ENCODE data around the gene CAVIN1.

Gene CAVIN1

GRCh38 chr17:42441371-42442195 is 18.5 kb upstream of the CAVIN1 start:
- DNase-seq: no peak
- TF ChIP-seq EZH2 (IDR thresholded peaks at IDR 0.05; ENCODE audit: borderline replicate concordance, low read depth, low read length, severe bottlenecking) (no peak), CTCF (IDR thresholded peaks at IDR 0.05; ENCODE audit: borderline replicate concordance, extremely low read depth, low read length, poor library complexity, severe bottlenecking) (no peak)
- Histone ChIP-seq H2AFZ (ENCODE audit: low read depth, low read length) (no peak overlapping the region), H4K20me1 (ENCODE audit: insufficient read depth, low read length) (no peaks in the 10 kb centered on the region), H3K9me3 (ENCODE audit: insufficient read depth, low read length, severe bottlenecking) (no peaks in the 10 kb centered on the region), H3K4me2 (ENCODE audit: insufficient read depth, low read length) (no peak overlapping the region), H3K27ac (ENCODE audit: low read length) (no peak overlapping the region), H3K9ac (ENCODE audit: low read depth, low read length) (no peak overlapping the region), H3K36me3 (ENCODE audit: insufficient read depth, low read length) (no peaks in the 10 kb centered on the region), H3K4me1 (ENCODE audit: insufficient read depth, low read length) (no peaks in the 10 kb centered on the region), H3K79me2 (ENCODE audit: insufficient read depth, low read length) (no peaks in the 10 kb centered on the region), H3K4me3 (ENCODE audit: low read depth in 1 of 2, low read length in 2 of 2) (no peak overlapping the region), H3K27me3 (ENCODE audit: insufficient read depth, low read length, poor library complexity) (peaks cover 4% of the 10 kb centered on the region)
- ATAC-seq (ENCODE audit: insufficient read depth, low read depth): no peak

GRCh38 chr17:42438600-42439567 is 15.8 kb upstream of the CAVIN1 start:
- Histone ChIP-seq H3K9me3 (ENCODE audit: insufficient read depth, low read length, severe bottlenecking) (no peaks in the 10 kb centered on the region), H3K79me2 (ENCODE audit: insufficient read depth, low read length) (no peaks in the 10 kb centered on the region), H3K4me2 (ENCODE audit: insufficient read depth, low read length) (no peak overlapping the region), H2AFZ (ENCODE audit: low read depth, low read length) (no peak overlapping the region), H3K4me1 (ENCODE audit: insufficient read depth, low read length) (no peaks in the 10 kb centered on the region), H3K27me3 (ENCODE audit: insufficient read depth, low read length, poor library complexity) (peaks cover 5% of the 10 kb centered on the region), H3K9ac (ENCODE audit: low read depth, low read length) (no peak overlapping the region), H3K4me3 (ENCODE audit: low read depth in 1 of 2, low read length in 2 of 2) (no peak overlapping the region), H3K36me3 (ENCODE audit: insufficient read depth, low read length) (no peaks in the 10 kb centered on the region), H4K20me1 (ENCODE audit: insufficient read depth, low read length) (no peaks in the 10 kb centered on the region), H3K27ac (ENCODE audit: low read length) (no peak overlapping the region)
- peak; percentile 52 for TF ChIP-seq CTCF (IDR thresholded peaks at IDR 0.05; ENCODE audit: borderline replicate concordance, extremely low read depth, low read length, poor library complexity, severe bottlenecking)
- TF ChIP-seq EZH2 (IDR thresholded peaks at IDR 0.05; ENCODE audit: borderline replicate concordance, low read depth, low read length, severe bottlenecking): no peak
- DNase-seq: peak; percentile 49
- ATAC-seq (ENCODE audit: insufficient read depth, low read depth): 0 out of 3 replicates have a peak, but pooled peaks have one; percentile 50

- no peak overlapping the region for H3K4me2 ChIP-seq (ENCODE audit: insufficient read depth, low read length)
- H3K9ac ChIP-seq (ENCODE audit: low read depth, low read length): no peak overlapping the region
- no peaks in the 10 kb centered on the region for H3K9me3 ChIP-seq (ENCODE audit: insufficient read depth, low read length, severe bottlenecking)
- no peaks in the 10 kb centered on the region for H3K36me3 ChIP-seq (ENCODE audit: insufficient read depth, low read length)
- no peaks in the 10 kb centered on the region for H4K20me1 ChIP-seq (ENCODE audit: insufficient read depth, low read length)
- no peak for DNase-seq
- no peak overlapping the region for H2AFZ ChIP-seq (ENCODE audit: low read depth, low read length)
- peaks cover 8% of the 10 kb centered on the region for H3K27me3 ChIP-seq (ENCODE audit: insufficient read depth, low read length, poor library complexity)
- no peak for ATAC-seq (ENCODE audit: insufficient read depth, low read depth)
- no peak overlapping the region for H3K4me3 ChIP-seq (ENCODE audit: low read depth in 1 of 2, low read length in 2 of 2)
- H3K4me1 ChIP-seq (ENCODE audit: insufficient read depth, low read length): no peaks in the 10 kb centered on the region
- H3K79me2 ChIP-seq (ENCODE audit: insufficient read depth, low read length): no peaks in the 10 kb centered on the region
- no peak overlapping the region for H3K27ac ChIP-seq (ENCODE audit: low read length)
- no peak for TF ChIP-seq CTCF (IDR thresholded peaks at IDR 0.05; ENCODE audit: borderline replicate concordance, extremely low read depth, low read length, poor library complexity, severe bottlenecking)
- TF ChIP-seq EZH2 (IDR thresholded peaks at IDR 0.05; ENCODE audit: borderline replicate concordance, low read depth, low read length, severe bottlenecking): no peak
These were observed 13.3 kb upstream of the CAVIN1 start for GRCh38 chr17:42436391-42436790.

Data from DND-41 (cell line).